22Rv1 (cell line): ENCODE data around the gene MAST4.
"Not testable (repeated sequence)": the region's sequence is repeated elsewhere in the genome, so short reads cannot be mapped to it uniquely, and the experiment has no call there.

Experiments used
- H3K27ac ChIP-seq: fragments of 450-650 bp; 2 replicates; pipeline ENCODE4 v1.5.1; 2017
- ZFX ChIP-seq: fragments of 450-650 bp; IDR thresholded peaks from 2 replicates; pipeline ENCODE4 v1.6.1; 2017; ENCODE audit warnings: antibody characterized with exemption, borderline replicate concordance
- TF ChIP-seq, protein P1 (sequence below): fragments of 450-650 bp; IDR thresholded peaks from 2 replicates; pipeline ENCODE4 v1.5.1; 2017; ENCODE audit warnings: mild to moderate bottlenecking

MAST4 gene

DNA sequence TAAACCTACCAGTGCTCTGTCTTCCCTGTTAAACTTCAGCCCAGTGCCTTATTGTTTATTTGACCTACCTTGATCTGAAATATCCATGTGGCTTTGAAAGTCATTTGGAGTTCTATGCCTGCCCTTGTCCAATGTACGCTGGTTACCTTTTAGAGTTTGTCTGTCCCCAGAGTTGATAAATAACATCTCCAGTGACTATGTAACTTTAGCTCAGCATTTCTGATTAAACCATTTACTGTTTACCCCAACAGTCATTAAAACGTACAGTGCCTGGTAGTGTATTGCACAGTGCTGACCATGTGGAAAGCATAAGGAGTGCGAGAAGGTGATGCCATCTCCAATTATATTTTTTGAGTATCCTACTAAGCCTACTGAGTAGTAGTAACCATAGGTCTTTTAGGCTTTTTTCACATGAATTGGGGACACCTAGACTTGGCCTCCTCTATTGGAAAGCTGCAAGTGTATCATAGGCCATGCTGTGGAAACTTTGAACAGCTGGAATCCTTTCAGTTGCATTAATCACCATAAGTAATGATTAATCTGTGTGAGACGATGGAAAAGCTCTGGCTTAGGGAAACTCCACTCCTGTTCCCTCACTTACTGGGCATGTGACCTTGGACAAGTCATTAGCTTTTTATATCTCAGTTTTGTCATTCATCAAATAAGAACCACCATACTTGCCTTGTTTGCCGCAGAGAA lies 93.5 kb downstream of the MAST4 start:
- no peak overlapping the region for H3K27ac ChIP-seq
- TF ChIP-seq, protein P1, sequence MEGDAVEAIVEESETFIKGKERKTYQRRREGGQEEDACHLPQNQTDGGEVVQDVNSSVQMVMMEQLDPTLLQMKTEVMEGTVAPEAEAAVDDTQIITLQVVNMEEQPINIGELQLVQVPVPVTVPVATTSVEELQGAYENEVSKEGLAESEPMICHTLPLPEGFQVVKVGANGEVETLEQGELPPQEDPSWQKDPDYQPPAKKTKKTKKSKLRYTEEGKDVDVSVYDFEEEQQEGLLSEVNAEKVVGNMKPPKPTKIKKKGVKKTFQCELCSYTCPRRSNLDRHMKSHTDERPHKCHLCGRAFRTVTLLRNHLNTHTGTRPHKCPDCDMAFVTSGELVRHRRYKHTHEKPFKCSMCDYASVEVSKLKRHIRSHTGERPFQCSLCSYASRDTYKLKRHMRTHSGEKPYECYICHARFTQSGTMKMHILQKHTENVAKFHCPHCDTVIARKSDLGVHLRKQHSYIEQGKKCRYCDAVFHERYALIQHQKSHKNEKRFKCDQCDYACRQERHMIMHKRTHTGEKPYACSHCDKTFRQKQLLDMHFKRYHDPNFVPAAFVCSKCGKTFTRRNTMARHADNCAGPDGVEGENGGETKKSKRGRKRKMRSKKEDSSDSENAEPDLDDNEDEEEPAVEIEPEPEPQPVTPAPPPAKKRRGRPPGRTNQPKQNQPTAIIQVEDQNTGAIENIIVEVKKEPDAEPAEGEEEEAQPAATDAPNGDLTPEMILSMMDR: no peak
- TF ChIP-seq ZFX: no peak

DNA sequence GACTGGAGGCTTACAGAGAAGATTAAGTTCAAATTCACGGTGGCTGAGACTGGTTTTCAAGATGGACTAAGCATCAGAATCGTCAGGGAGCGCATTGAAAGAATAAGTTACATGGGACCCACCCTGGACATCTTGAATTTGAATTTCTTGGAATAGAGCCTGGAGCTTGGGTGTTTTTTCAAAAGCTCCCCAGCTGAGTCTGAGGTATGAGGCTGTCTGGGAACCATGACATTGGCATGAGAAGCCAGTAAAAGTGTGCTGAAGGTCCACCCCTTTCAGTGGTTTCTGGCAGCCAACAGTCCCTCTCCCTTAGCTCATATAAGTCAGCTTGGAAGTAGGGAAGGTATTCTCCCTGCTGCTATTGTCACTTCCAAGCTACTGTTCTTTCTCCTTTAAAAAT lies 97.8 kb downstream of the MAST4 start:
- no peak overlapping the region for H3K27ac ChIP-seq
- TF ChIP-seq, protein P1: no peak
- no peak for TF ChIP-seq ZFX

DNA sequence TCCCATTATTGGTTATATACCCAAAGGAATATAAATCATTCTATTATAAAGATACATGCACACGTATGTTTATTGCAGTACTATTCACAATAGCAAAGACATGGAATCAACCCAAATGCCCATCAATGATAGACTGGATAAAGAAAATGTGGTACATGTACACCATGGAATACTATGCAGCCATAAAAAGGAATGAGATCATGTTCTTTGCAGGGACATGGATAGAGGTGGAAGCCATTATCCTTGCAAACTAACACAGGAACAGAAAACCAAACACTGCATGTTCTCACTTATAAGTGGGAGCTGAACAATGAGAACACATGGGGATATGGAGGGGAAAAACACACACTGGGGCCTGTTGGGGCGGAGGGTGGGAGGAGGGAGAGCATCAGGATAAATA lies 99.6 kb downstream of the MAST4 start:
- not testable (repeated sequence) for H3K27ac ChIP-seq

DNA sequence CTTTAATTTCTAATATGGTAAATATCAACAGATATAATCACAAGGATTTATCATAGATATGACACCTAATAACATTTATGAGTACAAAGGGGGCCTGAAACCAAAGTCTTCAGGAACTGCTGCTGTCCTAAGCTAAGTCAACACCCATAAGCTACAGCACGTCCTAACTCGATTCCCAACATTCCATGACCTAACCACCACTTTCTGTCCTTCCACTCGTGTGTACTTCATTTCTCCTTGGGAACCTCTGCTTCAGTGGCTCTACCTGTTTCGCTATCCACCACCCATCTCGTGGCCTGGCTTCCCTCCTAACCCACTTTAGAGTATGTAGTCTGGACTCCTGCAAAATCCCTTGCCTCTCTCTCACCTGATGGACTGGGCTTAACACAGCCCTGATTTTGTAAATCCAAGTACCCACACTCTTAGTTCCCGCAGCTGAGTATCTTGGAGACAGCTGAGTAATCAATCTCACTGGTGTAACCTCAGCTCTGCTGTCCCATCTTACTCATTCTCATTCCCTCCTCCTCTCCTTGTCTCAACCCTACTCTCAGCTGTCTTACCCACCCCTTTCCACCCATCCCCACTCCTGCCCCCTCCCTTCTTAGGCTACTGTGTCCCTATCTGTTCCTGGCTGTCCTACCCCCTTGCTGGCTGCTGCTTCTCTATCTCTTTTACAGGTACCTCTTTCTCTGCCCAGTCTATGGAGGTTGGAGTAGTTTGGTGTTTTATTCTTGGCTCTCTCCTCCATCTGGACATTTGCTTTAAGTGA lies 101.8 kb downstream of the MAST4 start:
- TF ChIP-seq, protein P1: no peak
- no peak for TF ChIP-seq ZFX
- no peak overlapping the region for H3K27ac ChIP-seq

DNA sequence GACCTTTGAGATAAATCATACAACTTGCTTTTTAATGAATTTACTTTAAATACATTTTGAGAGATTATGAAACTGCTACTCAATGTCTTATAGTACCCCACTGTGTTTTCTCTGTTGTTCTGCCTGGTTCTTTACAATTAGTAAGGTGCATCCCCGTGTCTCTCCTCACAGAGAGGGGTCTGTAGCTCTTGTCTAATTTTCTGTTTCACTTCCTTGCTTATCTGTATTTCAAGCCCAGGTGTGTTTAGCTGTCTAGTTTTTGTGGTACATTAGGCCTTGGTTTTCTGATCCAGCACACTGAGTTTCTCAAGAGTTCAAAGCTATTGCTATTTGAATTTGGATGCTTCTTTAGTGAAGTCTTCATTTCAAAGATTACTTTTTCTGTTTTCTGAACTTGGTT lies 105.1 kb downstream of the MAST4 start:
- H3K27ac ChIP-seq: no peak overlapping the region
- TF ChIP-seq ZFX: no peak
- TF ChIP-seq, protein P1: no peak

DNA sequence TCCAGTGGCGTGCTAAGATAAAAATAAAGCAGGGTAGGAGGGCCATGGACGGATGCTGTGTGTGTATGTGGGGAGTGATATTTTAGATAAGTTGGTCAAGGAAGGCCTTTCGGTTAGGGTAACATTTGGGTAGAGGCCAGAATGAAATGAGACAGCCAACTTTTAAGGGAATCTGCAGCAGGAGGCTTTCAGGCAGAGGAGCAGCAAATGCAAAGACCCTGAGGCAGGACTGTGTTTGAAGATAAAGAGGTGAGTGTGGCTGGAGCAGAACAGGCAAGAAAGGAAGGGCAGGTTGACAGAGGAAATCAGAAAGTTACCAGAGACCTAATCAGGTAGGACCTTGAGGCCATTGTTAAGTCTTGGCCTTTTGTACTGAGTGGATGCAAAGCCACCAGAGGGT lies 106.2 kb downstream of the MAST4 start:
- TF ChIP-seq, protein P1: no peak
- no peak for TF ChIP-seq ZFX
- H3K27ac ChIP-seq: no peak overlapping the region

DNA sequence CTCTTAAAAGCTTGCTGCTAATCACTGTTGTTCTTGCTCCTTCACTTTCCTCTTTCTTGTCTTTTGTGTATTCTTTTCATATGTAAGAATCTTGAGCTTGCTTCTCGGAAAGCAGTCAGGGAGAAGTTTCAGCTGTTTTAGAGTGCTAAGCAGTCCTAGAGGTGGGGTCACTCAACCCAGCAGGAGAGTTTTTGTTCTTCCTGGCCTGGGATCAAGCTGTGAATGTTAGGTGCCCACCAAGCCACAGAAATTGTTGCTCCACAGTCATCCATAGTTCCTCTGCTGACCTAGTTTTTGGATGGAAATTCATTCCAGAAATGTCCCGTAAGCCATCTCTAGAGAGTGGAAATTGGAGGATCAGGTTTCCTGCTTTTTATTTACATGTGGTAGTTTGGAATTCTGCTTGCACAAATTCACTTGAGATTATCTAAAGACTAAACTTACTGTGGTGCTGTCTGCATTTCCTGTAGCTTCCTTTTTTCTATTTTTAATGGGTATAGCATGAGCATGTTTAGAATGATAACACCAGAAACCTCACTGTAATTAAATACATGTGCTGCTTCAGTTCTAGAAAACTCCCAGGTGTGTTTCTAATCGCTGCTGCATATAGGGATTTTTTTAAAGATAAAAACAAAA lies 108.7 kb downstream of the MAST4 start:
- H3K27ac ChIP-seq: no peak overlapping the region

More for the DNA sequence above, 108.7 kb downstream of the MAST4 start:
- TF ChIP-seq ZFX: no peak
- TF ChIP-seq, protein P1: no peak
